ENCODE results near the gene COL23A1.

GRCh38 chr5:178229861-178230260, 360.3 kb downstream of the COL23A1 start:
- no peak for TF ChIP-seq EZH2 (IDR thresholded peaks at IDR 0.05; ENCODE audit: low read length, unreplicated experiment)
- no peak for TF ChIP-seq CTCF (conservative IDR thresholded peaks at IDR 0.05; ENCODE audit: low read depth, low read length)
- no peak for TF ChIP-seq EZH2phosphoT487 (IDR thresholded peaks at IDR 0.05; ENCODE audit: borderline replicate concordance, low read length)

All from PC-3 (cell line).